Esophagus muscularis mucosa (tissue), 4 donors: ENCODE measurements around the gene ERI2. TPM values are rescaled to one million over a fixed set of nuclear protein-coding genes. Genes with fewer than 3 reads are reported as not detected.

Experiments
- DNase-seq: peaks from one replicate; pipeline ENCODE4 v3.0.0-alpha.2; 2017; ENCODE audit errors: extremely low spot score
- H3K27ac ChIP-seq, 4 donors: fragments of 200-600 bp; sonication (generic); replicated peaks in 1 of 4; 1 replicate in 3 of 4; 2 replicates in 1 of 4; pipeline ENCODE4 v1.5.1; 2016 to 2019; ENCODE audit warnings: mild to moderate bottlenecking in 1 of 4
- H3K27me3 ChIP-seq, 4 donors: fragments of 200-600 bp; sonication (generic); one replicate each; pipeline versions ENCODE4 v1.5.1 to v1.6.0; 2016 to 2019
- H3K36me3 ChIP-seq, 4 donors: fragments of 200-600 bp; sonication (generic); one replicate each; pipeline ENCODE4 v1.5.1; 2016 to 2019
- H3K4me1 ChIP-seq, 4 donors: fragments of 200-600 bp; sonication (generic); one replicate each; pipeline ENCODE4 v1.5.1; 2016 to 2019
- H3K4me3 ChIP-seq, 4 donors: fragments of 200-600 bp; sonication (generic); 1 replicate in 2 of 4; 2 replicates in 2 of 4; pipeline ENCODE4 v1.5.1; 2016 to 2019; ENCODE audit warnings: mild to moderate bottlenecking in 4 of 4, moderate library complexity in 1 of 4
- H3K9me3 ChIP-seq, 4 donors: fragments of 200-600 bp; sonication (generic); 1 replicate in 3 of 4; 2 replicates in 1 of 4; pipeline ENCODE4 v1.5.1; 2016 to 2019
- EP300 ChIP-seq: sonication (generic); formaldehyde crosslinking; IDR thresholded peaks from one replicate; pipeline ENCODE4 v1.6.1; 2017; ENCODE audit warnings: antibody characterized with exemption
- POLR2A ChIP-seq: fragments of 450-650 bp; IDR thresholded peaks from one replicate; pipeline ENCODE4 v1.6.1; 2017; ENCODE audit warnings: antibody characterized with exemption, moderate library complexity, mild to moderate bottlenecking, low read depth
- POLR2AphosphoS5 ChIP-seq, 2 donors: sonication (generic); formaldehyde crosslinking; IDR thresholded peaks; one replicate each; pipeline ENCODE4 v1.6.1; 2017; ENCODE audit warnings: antibody characterized with exemption in 2 of 2
- WGBS: methylation state at CpG from one replicate; pipeline ENCODE4 v1.1.5; 2018; 5-methylcytosine and 5-hydroxymethylcytosine counted together
- intact Hi-C: fragments of 100-400 bp; cut with DNase I; formaldehyde crosslinking; loops from one replicate; pipeline ENCODE4 v1.15.1; 2023
- small RNA-seq, 3 donors: library from RNA; depleted of rRNA; stranded (forward); fragments of <200 nt; gene quantifications; one replicate each; pipeline ENCODE3, GENCODE V24; 2016
- total RNA-seq, 4 donors: library from RNA; depleted of rRNA; stranded (reverse); fragments of >200 nt; gene quantifications; one replicate each; pipeline versions ENCODE4 v1.1.0 to v1.2.1, GENCODE V29; 2016
- TF ChIP-seq, protein P1 (sequence below), 3 experiments: fragments of 200-600 bp in 2 of 3; fragments of 450-650 bp in 1 of 3; sonication (generic) in 2 of 3; IDR thresholded peaks; one replicate each; pipeline ENCODE4 v1.5.1; 2017 to 2019; ENCODE audit warnings: antibody characterized with exemption in 3 of 3, mild to moderate bottlenecking in 2 of 3, moderate library complexity in 1 of 3

The ERI2 gene
- total RNA-seq, 4 donors from 2014 or later = 8.3 to 21.2 (median 13.6) TPM

DNA sequence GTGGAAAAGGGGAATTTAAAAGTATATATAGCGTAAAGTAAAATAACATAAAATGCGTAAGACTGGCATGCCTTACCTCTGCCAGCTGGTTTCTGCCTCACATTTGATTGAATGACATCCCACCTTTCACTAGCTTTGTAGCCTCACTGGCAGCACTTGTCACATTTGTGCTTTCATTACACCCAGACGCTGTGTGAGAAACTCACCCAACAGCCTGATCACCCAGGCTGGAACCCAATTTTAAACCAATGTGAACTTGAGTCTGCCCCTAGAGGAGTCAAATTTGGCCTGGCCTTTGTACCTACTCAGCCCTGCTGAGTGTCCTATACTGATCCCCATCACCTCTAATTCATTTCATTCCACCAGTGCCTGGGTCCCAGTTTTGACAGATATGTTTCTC lies 59.8 kb downstream of the ERI2 start:
- intact Hi-C loops = no loop called here
- WGBS = 96% methylated on average over 3 of the region's 3 CpGs
- Histone ChIP-seq H3K4me3 (no peak overlapping the region), H3K9me3 (peaks cover 0 to 4% (median 0%) of the 10 kb centered on the region in 4 donors), H3K36me3 (no peaks in the 10 kb centered on the region), H3K27ac (no peak overlapping the region), H3K4me1 (peaks cover 0 to 7% (median 5%) of the 10 kb centered on the region in 4 donors), H3K27me3 (no peaks in the 10 kb centered on the region)
- TF ChIP-seq POLR2A (no peak), POLR2AphosphoS5 (IDR thresholded peaks at IDR 0.05) (no peak), EP300 (no peak)
- TF ChIP-seq, protein P1, sequence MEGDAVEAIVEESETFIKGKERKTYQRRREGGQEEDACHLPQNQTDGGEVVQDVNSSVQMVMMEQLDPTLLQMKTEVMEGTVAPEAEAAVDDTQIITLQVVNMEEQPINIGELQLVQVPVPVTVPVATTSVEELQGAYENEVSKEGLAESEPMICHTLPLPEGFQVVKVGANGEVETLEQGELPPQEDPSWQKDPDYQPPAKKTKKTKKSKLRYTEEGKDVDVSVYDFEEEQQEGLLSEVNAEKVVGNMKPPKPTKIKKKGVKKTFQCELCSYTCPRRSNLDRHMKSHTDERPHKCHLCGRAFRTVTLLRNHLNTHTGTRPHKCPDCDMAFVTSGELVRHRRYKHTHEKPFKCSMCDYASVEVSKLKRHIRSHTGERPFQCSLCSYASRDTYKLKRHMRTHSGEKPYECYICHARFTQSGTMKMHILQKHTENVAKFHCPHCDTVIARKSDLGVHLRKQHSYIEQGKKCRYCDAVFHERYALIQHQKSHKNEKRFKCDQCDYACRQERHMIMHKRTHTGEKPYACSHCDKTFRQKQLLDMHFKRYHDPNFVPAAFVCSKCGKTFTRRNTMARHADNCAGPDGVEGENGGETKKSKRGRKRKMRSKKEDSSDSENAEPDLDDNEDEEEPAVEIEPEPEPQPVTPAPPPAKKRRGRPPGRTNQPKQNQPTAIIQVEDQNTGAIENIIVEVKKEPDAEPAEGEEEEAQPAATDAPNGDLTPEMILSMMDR (IDR thresholded peaks at IDR 0.05) = no peak
- DNase-seq = peak; percentile 47

Small RNAs within 50 kb of the gene (small RNA-seq; reads per million reads assigned to genes)
- gene RF00618 = 0 reads per million in 3 donors
- 0 reads per million in 3 donors for gene RNU6-944P

Other genes starting within 250 kb of the ERI2 start
- gene ACSM2B, start 230.1 kb downstream of the ERI2 start, total RNA-seq = not detected
- gene ACSM1, start 108.8 kb downstream of the ERI2 start, total RNA-seq = under 1 TPM; 0.50 to 0.83 (median 0.65) TPM
- gene THUMPD1, start 64.7 kb downstream of the ERI2 start, total RNA-seq = 100 to 1,000 TPM in 1 of 4 donors, 10 to 100 TPM in 3; 54.0 to 102 (median 84.0) TPM
- gene ACSM3, start 42.5 kb downstream of the ERI2 start, total RNA-seq = 10 to 100 TPM in 1 of 4 donors, 1 to 10 TPM in 3; 4.3 to 11.0 (median 5.9) TPM
- gene REXO5, start 55 bp upstream of the ERI2 start, total RNA-seq = 1 to 10 TPM; 2.0 to 4.9 (median 2.7) TPM
- gene DCUN1D3, start 93.9 kb upstream of the ERI2 start, total RNA-seq = 10 to 100 TPM; 18.3 to 37.4 (median 27.8) TPM
- 10 to 100 TPM; 38.9 to 69.2 (median 46.4) TPM for gene LYRM1, start 94.3 kb upstream of the ERI2 start, total RNA-seq